Endodermal cell (in vitro differentiated cells): ENCODE results near the gene FARP1. TPM values are rescaled to one million over a fixed set of nuclear protein-coding genes. Genes with fewer than 3 reads are reported as not detected.

ENCODE experiments used
- DNase-seq: peaks from one replicate; pipeline ENCODE4 v3.0.0-alpha.2; 2017
- H3K27ac ChIP-seq: 2 replicates; pipeline ENCODE4 v1.5.1; 2013; ENCODE audit warnings: mild to moderate bottlenecking, low read depth, low read length, moderate library complexity
- H3K27me3 ChIP-seq: 2 replicates; pipeline ENCODE4 v1.6.1; 2013; ENCODE audit warnings: mild to moderate bottlenecking, low read length, moderate library complexity; ENCODE audit not compliant: insufficient read depth, control insufficient read depth, poor library complexity, severe bottlenecking
- H3K36me3 ChIP-seq: 2 replicates; pipeline ENCODE4 v1.7.0; 2013; ENCODE audit warnings: mild to moderate bottlenecking, low read length, moderate library complexity; ENCODE audit not compliant: control insufficient read depth, insufficient read depth
- H3K4me1 ChIP-seq: one replicate; pipeline ENCODE4 v1.7.0; 2013; ENCODE audit warnings: low read length; ENCODE audit not compliant: control insufficient read depth, insufficient read depth
- H3K4me3 ChIP-seq: 2 replicates; pipeline ENCODE4 v1.5.1; 2013; ENCODE audit warnings: mild to moderate bottlenecking, low read length, moderate library complexity
- H3K9ac ChIP-seq: 2 replicates; pipeline ENCODE4 v1.6.1; 2013; ENCODE audit warnings: mild to moderate bottlenecking, low read length, moderate library complexity; ENCODE audit not compliant: poor library complexity, severe bottlenecking; ENCODE audit errors: extremely low read depth
- H3K9me3 ChIP-seq: 2 replicates; pipeline ENCODE4 v1.6.1; 2013; ENCODE audit warnings: mild to moderate bottlenecking, low read length, moderate library complexity; ENCODE audit not compliant: control insufficient read depth
- H3K27ac Mint-ChIP-seq: 2 replicates; pipeline ENCODE4 v1.8.0; 2020; ENCODE audit warnings: mixed read lengths
- H3K27me3 Mint-ChIP-seq: 2 replicates; pipeline ENCODE4 v1.8.0; 2021; ENCODE audit warnings: mild to moderate bottlenecking, mixed read lengths; ENCODE audit not compliant: insufficient read depth
- H3K36me3 Mint-ChIP-seq: 2 replicates; pipeline ENCODE4 v1.8.0; 2020; ENCODE audit warnings: low read depth, mixed read lengths
- H3K4me1 Mint-ChIP-seq: 2 replicates; pipeline ENCODE4 v1.8.0; 2020; ENCODE audit warnings: mixed read lengths
- H3K4me3 Mint-ChIP-seq: 2 replicates; pipeline ENCODE4 v1.8.0; 2020; ENCODE audit warnings: mild to moderate bottlenecking, moderate library complexity, mixed read lengths
- H3K9me3 Mint-ChIP-seq: 2 replicates; pipeline ENCODE4 v1.8.0; 2020; ENCODE audit warnings: mild to moderate bottlenecking, mixed read lengths
- WGBS, 2 experiments: methylation state at CpG; one replicate each; pipeline versions ENCODE4 v1.1.5 to v1.1.7; 2013; ENCODE audit warnings: missing lambda C conversion rate in 2 of 2, mixed read lengths in 1 of 2; ENCODE audit not compliant: insufficient coverage in 1 of 2, insufficient read length in 1 of 2; 5-methylcytosine and 5-hydroxymethylcytosine counted together
- total RNA-seq, 2 donors: library from RNA; stranded (reverse); fragmentation: NEBNext Ultra II Directional in 1 of 2; extraction: Animal tissue kit (Norgen Biotek cat#: 25700) in 1 of 2; gene quantifications; 2 replicates in 1 of 2; 3 replicates in 1 of 2; pipeline ENCODE4 v1.2.1, GENCODE V29; 2021
- TF ChIP-seq, protein P1 (sequence below): fragments of 200-600 bp; sonication (generic); conservative IDR thresholded peaks from 2 replicates; pipeline ENCODE4 v1.5.0; 2021; ENCODE audit warnings: antibody characterized with exemption, mild to moderate bottlenecking

The FARP1 gene
- total RNA-seq, 2 donors from 2014 or later, result 237 to 319 TPM

DNA sequence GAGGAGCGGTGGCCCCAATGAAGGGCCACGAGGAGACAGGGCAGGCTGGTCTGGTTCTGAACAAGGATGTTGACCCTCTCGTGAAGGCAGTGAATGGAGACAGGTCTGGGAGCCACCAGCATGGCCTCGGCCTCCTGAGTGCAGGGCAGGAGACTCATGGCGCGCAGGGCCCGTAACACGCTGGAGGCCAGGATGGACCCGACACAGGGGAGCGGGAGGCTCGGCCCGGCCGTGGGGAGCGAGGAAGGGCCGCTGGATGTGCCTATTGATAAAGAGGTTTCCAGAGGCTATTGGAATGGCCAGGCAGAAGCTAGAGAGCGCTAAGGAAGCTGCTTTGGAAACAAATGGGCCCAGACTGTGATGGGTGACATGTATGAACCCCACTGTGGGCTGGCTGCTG lies 301.5 kb downstream of the FARP1 start:
- Histone ChIP-seq H3K36me3 (peaks cover 85% of the 10 kb centered on the region), H3K4me1 (no peaks in the 10 kb centered on the region), H3K27ac (no peak overlapping the region), H3K9ac (no peak overlapping the region), H3K27me3 (no peaks in the 10 kb centered on the region), H3K9me3 (no peaks in the 10 kb centered on the region), H3K4me3 (no peak overlapping the region)
- no peak overlapping the region for H3K4me3 Mint-ChIP-seq
- H3K36me3 Mint-ChIP-seq, result peaks cover 75% of the 10 kb centered on the region
- H3K9me3 Mint-ChIP-seq, result no peaks in the 10 kb centered on the region
- peak overlapping the region; percentile 82 for H3K27ac Mint-ChIP-seq
- peaks cover 8% of the 10 kb centered on the region for H3K4me1 Mint-ChIP-seq
- no peaks in the 10 kb centered on the region for H3K27me3 Mint-ChIP-seq
- TF ChIP-seq, protein P1, sequence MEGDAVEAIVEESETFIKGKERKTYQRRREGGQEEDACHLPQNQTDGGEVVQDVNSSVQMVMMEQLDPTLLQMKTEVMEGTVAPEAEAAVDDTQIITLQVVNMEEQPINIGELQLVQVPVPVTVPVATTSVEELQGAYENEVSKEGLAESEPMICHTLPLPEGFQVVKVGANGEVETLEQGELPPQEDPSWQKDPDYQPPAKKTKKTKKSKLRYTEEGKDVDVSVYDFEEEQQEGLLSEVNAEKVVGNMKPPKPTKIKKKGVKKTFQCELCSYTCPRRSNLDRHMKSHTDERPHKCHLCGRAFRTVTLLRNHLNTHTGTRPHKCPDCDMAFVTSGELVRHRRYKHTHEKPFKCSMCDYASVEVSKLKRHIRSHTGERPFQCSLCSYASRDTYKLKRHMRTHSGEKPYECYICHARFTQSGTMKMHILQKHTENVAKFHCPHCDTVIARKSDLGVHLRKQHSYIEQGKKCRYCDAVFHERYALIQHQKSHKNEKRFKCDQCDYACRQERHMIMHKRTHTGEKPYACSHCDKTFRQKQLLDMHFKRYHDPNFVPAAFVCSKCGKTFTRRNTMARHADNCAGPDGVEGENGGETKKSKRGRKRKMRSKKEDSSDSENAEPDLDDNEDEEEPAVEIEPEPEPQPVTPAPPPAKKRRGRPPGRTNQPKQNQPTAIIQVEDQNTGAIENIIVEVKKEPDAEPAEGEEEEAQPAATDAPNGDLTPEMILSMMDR, result no peak
- WGBS, 2 experiments, result 96 to 98% methylated on average over 9 to 16 of the region's 16 CpGs
- no peak for DNase-seq

DNA sequence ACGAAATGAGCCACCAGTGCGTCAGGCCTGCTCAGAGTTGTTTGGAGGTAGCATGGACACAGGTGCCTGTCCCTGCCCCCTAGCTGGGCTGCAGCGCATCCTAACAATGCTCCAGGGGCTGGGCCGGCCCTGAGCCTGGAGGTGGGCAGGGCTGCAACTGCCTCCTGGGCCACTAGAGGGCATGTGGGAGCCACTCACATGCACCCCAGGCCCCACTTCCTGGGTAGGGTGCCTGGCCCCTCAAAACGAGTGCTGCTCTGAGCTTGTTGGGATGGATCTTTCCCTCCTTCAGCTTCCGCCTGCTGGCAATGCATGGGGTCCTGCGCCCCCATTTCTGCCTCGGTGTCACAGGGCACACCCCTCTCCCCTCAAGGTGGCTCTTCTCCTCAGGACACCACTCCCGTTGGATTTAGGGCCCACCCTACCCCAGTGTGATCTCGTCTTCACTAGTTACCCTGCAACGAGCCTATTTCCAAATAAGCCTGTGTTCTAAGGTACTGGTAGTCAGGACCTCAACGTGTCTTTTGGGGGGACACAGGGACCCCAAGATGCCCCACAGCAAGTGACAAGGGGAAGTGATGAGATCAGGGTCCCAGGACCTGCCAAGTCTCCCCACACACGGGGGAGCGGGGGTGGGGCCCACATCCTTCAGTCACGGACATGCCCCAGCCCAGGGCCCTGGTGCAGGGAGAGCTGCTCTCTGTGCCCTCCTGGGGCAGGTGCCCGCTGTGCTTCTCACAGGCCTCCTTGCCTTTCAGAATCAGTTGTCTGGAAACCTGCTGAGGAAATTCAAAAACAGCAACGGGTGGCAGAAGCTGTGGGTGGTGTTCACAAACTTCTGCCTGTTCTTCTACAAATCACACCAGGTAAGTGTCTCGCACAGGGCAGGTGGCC lies 302.7 kb downstream of the FARP1 start:
- WGBS, 2 experiments, result 48 to 58% methylated on average over 13 to 18 of the region's 18 CpGs
- H3K4me1 Mint-ChIP-seq, result peaks cover 20% of the 10 kb centered on the region
- peak overlapping the region; percentile 89 for H3K27ac Mint-ChIP-seq
- H3K4me3 Mint-ChIP-seq, result no peak overlapping the region
- Histone ChIP-seq H3K4me3 (no peak overlapping the region), H3K9ac (no peak overlapping the region), H3K27ac (no peak overlapping the region), H3K36me3 (peaks cover 83% of the 10 kb centered on the region), H3K9me3 (no peaks in the 10 kb centered on the region), H3K27me3 (no peaks in the 10 kb centered on the region), H3K4me1 (peaks cover 9% of the 10 kb centered on the region)
- H3K9me3 Mint-ChIP-seq, result no peaks in the 10 kb centered on the region
- H3K27me3 Mint-ChIP-seq, result no peaks in the 10 kb centered on the region
- TF ChIP-seq, protein P1, result peak; percentile 98
- peaks cover 69% of the 10 kb centered on the region for H3K36me3 Mint-ChIP-seq
- DNase-seq, result peak; percentile 96

DNA sequence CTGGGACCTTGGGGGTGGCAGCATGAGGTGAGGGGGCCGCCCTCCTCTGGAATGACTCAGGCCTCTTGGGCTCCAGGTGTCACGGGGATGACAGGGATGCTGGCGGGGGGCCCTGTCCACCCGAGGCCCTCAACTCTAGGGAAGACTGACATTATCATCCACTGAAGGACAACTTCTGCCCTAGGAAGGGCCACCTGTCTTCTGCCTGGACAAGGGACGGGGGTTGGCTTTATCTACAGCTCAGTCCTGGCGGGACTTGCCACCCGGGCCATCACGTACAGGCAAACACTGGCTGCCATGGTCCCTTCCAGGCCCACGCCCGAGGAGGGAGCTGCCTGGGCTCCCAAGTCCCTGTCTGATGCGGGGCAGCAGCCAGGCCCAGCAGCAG lies 303.3 kb downstream of the FARP1 start:
- WGBS, 2 experiments, result 94 to 96% methylated on average over 7 to 11 of the region's 11 CpGs
- Mint-ChIP-seq H3K4me1 (peaks cover 26% of the 10 kb centered on the region), H3K9me3 (no peaks in the 10 kb centered on the region), H3K27me3 (no peaks in the 10 kb centered on the region), H3K27ac (peak overlapping the region; percentile 30), H3K36me3 (peaks cover 69% of the 10 kb centered on the region), H3K4me3 (no peak overlapping the region)
- peaks cover 83% of the 10 kb centered on the region for H3K36me3 ChIP-seq
- H3K4me3 ChIP-seq, result no peak overlapping the region
- no peak overlapping the region for H3K9ac ChIP-seq
- no peak for DNase-seq
- H3K27ac ChIP-seq, result no peak overlapping the region
- no peaks in the 10 kb centered on the region for H3K9me3 ChIP-seq
- no peaks in the 10 kb centered on the region for H3K27me3 ChIP-seq
- TF ChIP-seq, protein P1, result no peak
- H3K4me1 ChIP-seq, result peaks cover 15% of the 10 kb centered on the region
